Glutamatergic neuron (in vitro differentiated cells): ENCODE data around the gene FAM184A. TPM values are rescaled to one million over a fixed set of nuclear protein-coding genes. Genes with fewer than 3 reads are reported as not detected.

ENCODE experiments used
- DNase-seq: peaks from one replicate; pipeline ENCODE4 v3.0.0; 2022
- H3K27ac Mint-ChIP-seq: one replicate; pipeline ENCODE4 v1.8.0; 2020; ENCODE audit warnings: mild to moderate bottlenecking, mixed read lengths, inconsistent platforms; ENCODE audit not compliant: unreplicated experiment
- H3K27me3 Mint-ChIP-seq: one replicate; pipeline ENCODE4 v1.8.0; 2020; ENCODE audit warnings: mild to moderate bottlenecking, moderate library complexity, mixed read lengths, inconsistent platforms; ENCODE audit not compliant: unreplicated experiment
- H3K36me3 Mint-ChIP-seq: one replicate; pipeline ENCODE4 v1.8.0; 2020; ENCODE audit warnings: mild to moderate bottlenecking, mixed read lengths, inconsistent platforms; ENCODE audit not compliant: unreplicated experiment
- H3K4me1 Mint-ChIP-seq: one replicate; pipeline ENCODE4 v1.8.0; 2020; ENCODE audit warnings: mild to moderate bottlenecking, low read depth, mixed read lengths, inconsistent platforms; ENCODE audit not compliant: unreplicated experiment
- H3K4me3 Mint-ChIP-seq: one replicate; pipeline ENCODE4 v1.8.0; 2020; ENCODE audit warnings: mild to moderate bottlenecking, mixed read lengths, inconsistent platforms; ENCODE audit not compliant: unreplicated experiment
- H3K9me3 Mint-ChIP-seq: one replicate; pipeline ENCODE4 v1.8.0; 2020; ENCODE audit warnings: mild to moderate bottlenecking, moderate library complexity, mixed read lengths, inconsistent platforms; ENCODE audit not compliant: unreplicated experiment
- total RNA-seq: library from RNA; stranded (reverse); fragmentation: NEBNext Ultra II Directional; extraction: Animal tissue kit (Norgen Biotek cat#: 25700); gene quantifications from one replicate; pipeline ENCODE4 v1.2.1, GENCODE V29; 2021; ENCODE audit not compliant: unreplicated experiment
- TF ChIP-seq, protein P1 (sequence below): fragments of 200-600 bp; sonication (generic); IDR thresholded peaks from one replicate; pipeline ENCODE4 v1.5.0; 2021; ENCODE audit not compliant: partially characterized antibody, unreplicated experiment

The FAM184A gene
- total RNA-seq, 1 donor from 2014 or later: 20.0 TPM

DNA sequence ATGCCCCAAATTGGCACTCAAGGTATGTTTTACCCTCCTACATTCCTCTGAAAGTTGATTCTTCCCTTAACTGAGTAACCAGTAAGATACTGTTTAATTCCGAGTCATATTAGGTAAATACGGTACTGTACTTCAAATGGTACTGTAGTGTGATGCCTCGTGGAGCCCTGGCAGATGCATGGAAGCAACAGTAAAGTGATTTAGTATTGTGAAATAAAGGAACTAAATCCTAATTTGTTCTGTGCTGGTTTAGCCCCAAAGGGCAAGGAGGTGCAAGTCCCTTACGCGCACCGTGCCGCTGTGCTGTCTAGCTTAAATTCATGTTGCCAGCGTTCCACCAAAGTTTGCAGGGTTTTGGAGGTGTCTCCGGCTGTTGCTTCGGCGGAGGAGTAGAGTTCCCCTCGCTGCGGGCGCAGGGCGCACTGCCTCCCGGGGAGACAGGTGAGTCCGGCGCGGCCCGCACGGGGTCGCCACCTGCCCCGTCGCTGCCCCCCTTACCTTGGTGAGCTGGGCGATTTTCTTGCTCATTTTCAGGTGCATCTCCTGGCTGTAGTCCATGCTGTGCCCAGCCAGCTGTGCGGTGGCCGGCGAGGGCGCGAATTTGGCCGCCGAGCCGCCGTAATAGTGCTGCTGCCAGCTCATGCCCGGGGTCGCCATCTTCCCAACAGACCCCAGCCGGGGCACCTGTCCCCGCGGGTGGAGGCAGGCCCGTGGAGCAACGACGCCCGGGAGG is 655 bp downstream of the FAM184A start:
- peaks cover 11% of the 10 kb centered on the region for H3K27me3 Mint-ChIP-seq
- TF ChIP-seq, protein P1, sequence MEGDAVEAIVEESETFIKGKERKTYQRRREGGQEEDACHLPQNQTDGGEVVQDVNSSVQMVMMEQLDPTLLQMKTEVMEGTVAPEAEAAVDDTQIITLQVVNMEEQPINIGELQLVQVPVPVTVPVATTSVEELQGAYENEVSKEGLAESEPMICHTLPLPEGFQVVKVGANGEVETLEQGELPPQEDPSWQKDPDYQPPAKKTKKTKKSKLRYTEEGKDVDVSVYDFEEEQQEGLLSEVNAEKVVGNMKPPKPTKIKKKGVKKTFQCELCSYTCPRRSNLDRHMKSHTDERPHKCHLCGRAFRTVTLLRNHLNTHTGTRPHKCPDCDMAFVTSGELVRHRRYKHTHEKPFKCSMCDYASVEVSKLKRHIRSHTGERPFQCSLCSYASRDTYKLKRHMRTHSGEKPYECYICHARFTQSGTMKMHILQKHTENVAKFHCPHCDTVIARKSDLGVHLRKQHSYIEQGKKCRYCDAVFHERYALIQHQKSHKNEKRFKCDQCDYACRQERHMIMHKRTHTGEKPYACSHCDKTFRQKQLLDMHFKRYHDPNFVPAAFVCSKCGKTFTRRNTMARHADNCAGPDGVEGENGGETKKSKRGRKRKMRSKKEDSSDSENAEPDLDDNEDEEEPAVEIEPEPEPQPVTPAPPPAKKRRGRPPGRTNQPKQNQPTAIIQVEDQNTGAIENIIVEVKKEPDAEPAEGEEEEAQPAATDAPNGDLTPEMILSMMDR: no peak
- peak overlapping the region; percentile 83 for H3K4me3 Mint-ChIP-seq
- peaks cover 16% of the 10 kb centered on the region for H3K36me3 Mint-ChIP-seq
- peaks cover 14% of the 10 kb centered on the region for H3K9me3 Mint-ChIP-seq
- peak; percentile 49 for DNase-seq
- peaks cover 23% of the 10 kb centered on the region for H3K4me1 Mint-ChIP-seq
- H3K27ac Mint-ChIP-seq: peak overlapping the region; percentile 3

DNA sequence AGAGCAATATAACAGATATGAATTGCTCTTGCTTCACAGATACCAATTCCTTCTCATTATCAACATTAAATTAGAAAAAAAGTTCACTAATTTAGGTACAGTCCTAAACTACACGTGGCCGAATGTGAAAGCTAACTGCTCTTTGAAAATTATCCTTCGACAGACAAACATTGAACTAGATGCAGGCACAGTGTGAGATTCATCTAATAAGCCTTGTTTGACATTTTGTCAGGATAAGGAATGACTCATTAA is 1.1 kb downstream of the FAM184A start:
- peak overlapping the region; percentile 3 for H3K27ac Mint-ChIP-seq
- no peak for DNase-seq
- TF ChIP-seq, protein P1: no peak
- H3K9me3 Mint-ChIP-seq: peaks cover 14% of the 10 kb centered on the region
- H3K4me1 Mint-ChIP-seq: peaks cover 23% of the 10 kb centered on the region
- H3K27me3 Mint-ChIP-seq: peaks cover 10% of the 10 kb centered on the region
- H3K36me3 Mint-ChIP-seq: peaks cover 15% of the 10 kb centered on the region
- H3K4me3 Mint-ChIP-seq: peak overlapping the region; percentile 83

DNA sequence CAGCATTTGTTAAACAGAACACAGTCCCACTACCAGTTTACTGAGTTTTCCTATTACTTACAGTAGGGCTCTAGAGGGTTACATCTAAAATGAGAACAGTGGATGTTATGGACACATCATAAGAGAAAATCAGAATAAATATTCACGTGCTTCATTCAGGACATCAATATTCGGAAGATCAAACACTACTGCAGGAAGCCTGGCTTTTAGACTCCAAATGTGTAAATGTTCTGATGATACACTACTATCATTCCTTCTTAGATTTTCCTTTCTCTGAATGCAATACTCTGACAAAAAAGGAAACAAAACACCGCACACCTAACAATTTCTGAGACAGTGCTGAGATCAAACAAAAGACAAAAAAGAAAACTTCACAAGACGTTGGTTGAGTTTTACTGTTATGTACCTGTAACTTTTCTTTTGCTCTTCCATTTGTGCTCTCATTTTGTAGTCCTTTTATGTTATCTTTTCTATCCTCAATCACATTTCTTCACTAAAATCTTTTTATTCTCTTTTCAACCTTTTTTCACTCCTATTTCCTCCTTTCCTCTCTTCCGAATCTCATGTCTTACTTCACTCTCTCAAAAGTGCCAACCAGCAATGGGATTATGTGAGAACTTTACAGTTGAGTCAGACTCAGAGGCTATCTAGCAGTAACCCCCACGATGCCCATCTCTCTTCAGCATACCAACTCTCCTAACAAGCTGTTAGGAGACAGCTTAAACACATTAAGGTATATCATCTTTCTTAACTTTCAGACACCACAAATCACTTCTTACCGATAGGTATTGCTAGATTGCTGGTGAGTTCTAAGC is 1.7 kb downstream of the FAM184A start:
- Mint-ChIP-seq H3K27ac (peak overlapping the region; percentile 3), H3K27me3 (peaks cover 6% of the 10 kb centered on the region), H3K36me3 (peaks cover 9% of the 10 kb centered on the region), H3K4me3 (peak overlapping the region; percentile 83), H3K9me3 (peaks cover 14% of the 10 kb centered on the region), H3K4me1 (peaks cover 23% of the 10 kb centered on the region)
- no peak for DNase-seq
- TF ChIP-seq, protein P1: no peak

DNA sequence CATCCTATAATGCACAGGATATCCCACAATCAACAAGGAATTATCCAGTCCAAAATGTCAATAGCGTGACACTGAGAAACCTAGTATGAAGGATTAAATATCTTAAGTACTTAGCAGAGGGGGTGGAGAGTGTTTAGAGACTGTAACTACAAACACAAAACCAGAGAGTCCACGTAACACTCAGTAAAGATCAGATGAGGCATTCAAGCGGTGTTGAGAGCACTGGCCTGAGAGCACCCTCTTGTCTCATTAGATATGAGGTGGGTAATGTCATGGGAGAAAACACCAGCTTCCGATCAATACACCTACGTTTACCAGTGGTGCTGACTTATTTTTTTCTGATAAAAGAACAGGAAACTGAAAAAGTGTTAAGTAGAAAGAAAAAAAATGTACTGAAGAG is 2.3 kb downstream of the FAM184A start:
- Mint-ChIP-seq H3K9me3 (peaks cover 14% of the 10 kb centered on the region), H3K27me3 (peaks cover 6% of the 10 kb centered on the region), H3K27ac (no peak overlapping the region), H3K4me3 (no peak overlapping the region), H3K36me3 (peaks cover 9% of the 10 kb centered on the region), H3K4me1 (peaks cover 23% of the 10 kb centered on the region)
- TF ChIP-seq, protein P1: no peak
- DNase-seq: no peak
